Measurements from ENCODE around the gene ERG. TPM values are rescaled to one million over a fixed set of nuclear protein-coding genes. Genes with fewer than 3 reads are reported as not detected.

ERG gene
- total RNA-seq, 2 experiments from 2014 or later = not detected

DNA sequence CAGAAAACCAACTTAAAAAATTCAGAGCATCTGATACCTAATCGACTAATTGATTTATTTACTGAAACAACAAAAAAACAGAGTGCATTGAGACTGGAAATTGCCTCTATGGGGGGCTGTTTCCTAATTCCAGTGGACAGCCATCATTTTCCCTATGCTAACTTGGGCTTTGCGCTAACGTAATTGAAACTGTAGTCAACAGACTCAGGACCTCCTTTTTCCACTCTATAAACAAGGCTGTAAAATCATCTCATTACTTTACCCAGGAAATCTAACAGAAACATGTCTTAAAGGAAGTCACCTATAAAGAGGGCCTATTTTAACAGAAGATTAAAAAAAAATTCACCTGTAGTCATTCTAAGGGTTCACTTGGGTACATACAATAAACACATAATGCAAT is 2.1 kb downstream of the ERG start:
- Histone ChIP-seq H3K4me3 (ENCODE audit: low read length) (no peak overlapping the region), H3K4me1 (ENCODE audit: insufficient read depth, low read length) (no peaks in the 10 kb centered on the region), H3K36me3 (ENCODE audit: insufficient read depth, low read length) (no peaks in the 10 kb centered on the region), H3K27ac (ENCODE audit: low read depth in 1 of 2, low read length in 2 of 2) (no peak overlapping the region), H3K9me3 (ENCODE audit: control insufficient read depth in 1 of 2, insufficient read depth in 1 of 2, low read length in 2 of 2) (no peaks in the 10 kb centered on the region), H3K27me3 (ENCODE audit: control insufficient read depth in 1 of 2, insufficient read depth in 2 of 2, low read length in 2 of 2) (peaks cover 17 to 24% of the 10 kb centered on the region in 2 experiments)
- POLR2A ChIA-PET = no interaction called here
- no peaks in the 10 kb centered on the region for H3K9me3 Mint-ChIP-seq
- peaks cover 81% of the 10 kb centered on the region for H3K27me3 Mint-ChIP-seq
- H3K27ac Mint-ChIP-seq = no peak overlapping the region
- TF ChIP-seq, protein P1, sequence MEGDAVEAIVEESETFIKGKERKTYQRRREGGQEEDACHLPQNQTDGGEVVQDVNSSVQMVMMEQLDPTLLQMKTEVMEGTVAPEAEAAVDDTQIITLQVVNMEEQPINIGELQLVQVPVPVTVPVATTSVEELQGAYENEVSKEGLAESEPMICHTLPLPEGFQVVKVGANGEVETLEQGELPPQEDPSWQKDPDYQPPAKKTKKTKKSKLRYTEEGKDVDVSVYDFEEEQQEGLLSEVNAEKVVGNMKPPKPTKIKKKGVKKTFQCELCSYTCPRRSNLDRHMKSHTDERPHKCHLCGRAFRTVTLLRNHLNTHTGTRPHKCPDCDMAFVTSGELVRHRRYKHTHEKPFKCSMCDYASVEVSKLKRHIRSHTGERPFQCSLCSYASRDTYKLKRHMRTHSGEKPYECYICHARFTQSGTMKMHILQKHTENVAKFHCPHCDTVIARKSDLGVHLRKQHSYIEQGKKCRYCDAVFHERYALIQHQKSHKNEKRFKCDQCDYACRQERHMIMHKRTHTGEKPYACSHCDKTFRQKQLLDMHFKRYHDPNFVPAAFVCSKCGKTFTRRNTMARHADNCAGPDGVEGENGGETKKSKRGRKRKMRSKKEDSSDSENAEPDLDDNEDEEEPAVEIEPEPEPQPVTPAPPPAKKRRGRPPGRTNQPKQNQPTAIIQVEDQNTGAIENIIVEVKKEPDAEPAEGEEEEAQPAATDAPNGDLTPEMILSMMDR (IDR thresholded peaks at IDR 0.05) = no peak
- no peaks in the 10 kb centered on the region for H3K36me3 Mint-ChIP-seq (ENCODE audit: low read depth)
- peaks cover 14% of the 10 kb centered on the region for H3K4me1 Mint-ChIP-seq (ENCODE audit: low read depth)
- no peak overlapping the region for H3K4me3 Mint-ChIP-seq
- DNase-seq (no peak), ATAC-seq (ENCODE audit: poor library complexity) (no peak)
- CTCF ChIA-PET = no interaction called here
- intact Hi-C loops (cut with DNase I, micrococcal nuclease) = no loop called here

DNA sequence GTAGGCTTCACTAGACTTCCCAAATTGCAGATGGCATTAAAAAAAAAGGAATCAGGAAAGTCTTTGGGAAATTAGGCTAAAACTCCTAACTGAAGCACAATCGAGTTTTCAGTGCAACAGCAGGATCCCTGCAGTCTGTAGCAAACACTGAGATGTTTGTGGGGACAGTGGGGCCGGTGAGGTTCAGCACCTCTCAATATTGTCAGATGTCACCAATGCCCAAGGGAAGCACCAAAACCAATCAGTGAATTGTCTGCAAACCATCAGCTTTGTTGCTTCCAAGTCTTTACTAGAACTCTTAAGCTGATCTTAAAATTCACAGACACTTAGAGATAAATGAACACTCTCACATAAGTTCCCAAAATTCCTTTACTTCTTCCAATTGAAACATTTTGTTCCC is 2.6 kb downstream of the ERG start:
- no peaks in the 10 kb centered on the region for H3K4me1 ChIP-seq (ENCODE audit: insufficient read depth, low read length)
- H3K4me3 Mint-ChIP-seq = no peak overlapping the region
- ATAC-seq (ENCODE audit: poor library complexity) = no peak
- H3K9me3 Mint-ChIP-seq = no peaks in the 10 kb centered on the region
- H3K4me3 ChIP-seq (ENCODE audit: low read length) = no peak overlapping the region
- H3K36me3 Mint-ChIP-seq (ENCODE audit: low read depth) = no peaks in the 10 kb centered on the region
- H3K27me3 ChIP-seq (ENCODE audit: control insufficient read depth in 1 of 2, insufficient read depth in 2 of 2, low read length in 2 of 2) = peaks cover 17 to 24% of the 10 kb centered on the region in 2 experiments
- H3K27ac ChIP-seq (ENCODE audit: low read depth in 1 of 2, low read length in 2 of 2) = no peak overlapping the region
- TF ChIP-seq, protein P1 (IDR thresholded peaks at IDR 0.05) = no peak
- intact Hi-C loops (cut with DNase I, micrococcal nuclease) = no loop called here
- no peaks in the 10 kb centered on the region for H3K9me3 ChIP-seq (ENCODE audit: control insufficient read depth in 1 of 2, insufficient read depth in 1 of 2, low read length in 2 of 2)
- no peak for DNase-seq
- H3K4me1 Mint-ChIP-seq (ENCODE audit: low read depth) = peaks cover 14% of the 10 kb centered on the region
- H3K27me3 Mint-ChIP-seq = peaks cover 81% of the 10 kb centered on the region
- ChIA-PET CTCF (no interaction called here), POLR2A (no interaction called here)
- no peaks in the 10 kb centered on the region for H3K36me3 ChIP-seq (ENCODE audit: insufficient read depth, low read length)
- no peak overlapping the region for H3K27ac Mint-ChIP-seq

DNA sequence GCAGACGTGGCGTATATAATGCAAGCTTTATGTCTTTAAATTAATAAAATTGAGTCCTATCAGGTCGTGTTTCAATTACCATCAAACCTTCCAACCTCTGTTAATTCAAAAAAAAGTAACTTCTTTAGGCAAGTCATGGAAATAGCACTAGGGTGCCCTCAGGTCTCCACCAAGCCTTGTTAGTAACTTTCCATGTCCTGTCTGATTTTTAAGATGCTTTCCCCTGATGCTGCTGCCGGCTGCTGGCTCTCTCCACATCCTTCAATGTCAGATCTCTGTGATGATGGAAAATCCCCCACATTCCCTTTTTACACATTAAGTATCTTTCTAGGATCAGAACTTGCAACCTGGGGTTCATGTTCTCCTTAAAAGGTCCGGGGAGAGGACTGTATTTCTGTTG is 3.0 kb downstream of the ERG start:
- Mint-ChIP-seq H3K9me3 (no peaks in the 10 kb centered on the region), H3K27me3 (peaks cover 76% of the 10 kb centered on the region), H3K36me3 (ENCODE audit: low read depth) (no peaks in the 10 kb centered on the region), H3K27ac (no peak overlapping the region), H3K4me1 (ENCODE audit: low read depth) (peaks cover 14% of the 10 kb centered on the region), H3K4me3 (no peak overlapping the region)
- H3K4me1 ChIP-seq (ENCODE audit: insufficient read depth, low read length) = no peaks in the 10 kb centered on the region
- H3K27ac ChIP-seq (ENCODE audit: low read depth in 1 of 2, low read length in 2 of 2) = no peak overlapping the region
- ATAC-seq (ENCODE audit: poor library complexity) (no peak), DNase-seq (no peak)
- POLR2A ChIA-PET = no interaction called here
- no peaks in the 10 kb centered on the region for H3K9me3 ChIP-seq (ENCODE audit: control insufficient read depth in 1 of 2, insufficient read depth in 1 of 2, low read length in 2 of 2)
- peaks cover 17 to 24% of the 10 kb centered on the region in 2 experiments for H3K27me3 ChIP-seq (ENCODE audit: control insufficient read depth in 1 of 2, insufficient read depth in 2 of 2, low read length in 2 of 2)
- no peak overlapping the region for H3K4me3 ChIP-seq (ENCODE audit: low read length)
- intact Hi-C loops (cut with DNase I, micrococcal nuclease) = no loop called here
- no peaks in the 10 kb centered on the region for H3K36me3 ChIP-seq (ENCODE audit: insufficient read depth, low read length)
- CTCF ChIA-PET = no interaction called here
- TF ChIP-seq, protein P1 (IDR thresholded peaks at IDR 0.05) = no peak

Measured in CD4-positive, alpha-beta T cell (primary cell).